Measurements from ENCODE around the gene TGFB1. TPM values are rescaled to one million over a fixed set of nuclear protein-coding genes. Genes with fewer than 3 reads are reported as not detected.
A peak's percentile ranks its signal among the peaks of the same experiment; 100 is the strongest.

The TGFB1 gene
- total and polyA plus RNA-seq, 9 of the 15 experiments (the other 6 are each of a cell fraction or from before 2014, with no cell fraction given), result 0.24 to 159 (median 17.2) TPM

DNA sequence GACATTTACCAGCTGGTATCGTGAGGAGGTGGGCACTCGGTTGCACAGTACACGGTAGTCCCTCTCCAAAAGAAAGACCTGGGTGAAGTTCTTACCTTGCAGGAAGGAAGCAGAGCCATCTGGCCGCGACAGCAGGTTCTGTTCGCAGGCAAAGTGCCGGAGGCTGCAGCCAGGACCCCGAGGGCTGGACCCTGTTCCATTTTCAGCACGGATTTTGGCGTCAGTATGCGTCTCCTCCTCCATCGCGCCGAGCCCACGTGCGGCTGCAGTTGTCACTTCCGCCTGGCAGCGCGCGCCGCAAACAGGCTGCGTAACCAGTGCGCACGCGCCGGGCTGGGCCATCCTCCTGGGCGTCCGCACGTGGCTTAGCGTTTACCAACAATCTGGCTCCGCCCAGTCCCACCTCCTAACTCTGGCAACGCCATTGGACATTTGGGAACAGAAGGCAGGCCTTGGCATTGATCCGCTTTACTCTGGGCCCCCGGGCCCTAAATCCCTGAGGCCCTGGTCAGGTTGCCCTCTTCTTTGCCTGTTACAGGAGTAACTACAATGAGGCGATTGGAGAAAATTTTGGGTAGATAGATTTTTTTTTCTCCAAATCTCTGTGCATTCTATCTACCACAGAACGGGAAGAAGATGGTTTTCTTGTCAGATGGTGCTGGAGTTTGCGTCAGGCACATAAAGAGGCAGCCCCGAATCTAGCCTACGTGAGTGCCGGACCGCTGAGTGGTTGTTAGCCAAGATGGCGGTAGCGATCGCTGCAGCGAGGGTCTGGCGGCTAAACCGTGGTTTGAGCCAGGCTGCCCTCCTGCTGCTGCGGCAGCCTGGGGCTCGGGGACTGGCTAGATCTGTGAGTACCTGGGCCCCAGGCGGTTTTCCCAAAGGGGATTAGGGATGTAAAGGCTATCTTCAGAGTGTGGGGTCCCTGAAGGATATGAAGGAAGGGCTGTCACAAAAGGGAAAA lies 43.6 kb upstream of the TGFB1 start, which contains the start of the genes BCKDHA and EXOSC5 (continued):
- TF ChIP-seq CREB3L1 (IDR thresholded peaks at IDR 0.05; ENCODE audit: borderline replicate concordance, low read depth) (no peak; the same call in 1 of the 2 replicates), DACH1 (IDR thresholded peaks at IDR 0.05; ENCODE audit: partially characterized antibody) (peak; percentile 96), MYC (IDR thresholded peaks at IDR 0.05; ENCODE audit: low read depth, low read length) (peak; percentile 99), MYC (CRISPR knock-in tag; IDR thresholded peaks at IDR 0.05; ENCODE audit: borderline replicate concordance, low read depth) (peak; percentile 93; the same call in 1 of the 2 replicates), NONO (IDR thresholded peaks at IDR 0.05; ENCODE audit: low read depth in 2 of 2, low read length in 1 of 2) (no peak), CREB5 (CRISPR knock-in tag; IDR thresholded peaks at IDR 0.05) (no peak), ATF7 (IDR thresholded peaks at IDR 0.05) (peak; percentile 80), HMG20B (CRISPR knock-in tag; IDR thresholded peaks at IDR 0.05) (no peak), TSHZ1 (CRISPR knock-in tag; IDR thresholded peaks at IDR 0.05) (no peak)
- TF ChIP-seq, protein P1, sequence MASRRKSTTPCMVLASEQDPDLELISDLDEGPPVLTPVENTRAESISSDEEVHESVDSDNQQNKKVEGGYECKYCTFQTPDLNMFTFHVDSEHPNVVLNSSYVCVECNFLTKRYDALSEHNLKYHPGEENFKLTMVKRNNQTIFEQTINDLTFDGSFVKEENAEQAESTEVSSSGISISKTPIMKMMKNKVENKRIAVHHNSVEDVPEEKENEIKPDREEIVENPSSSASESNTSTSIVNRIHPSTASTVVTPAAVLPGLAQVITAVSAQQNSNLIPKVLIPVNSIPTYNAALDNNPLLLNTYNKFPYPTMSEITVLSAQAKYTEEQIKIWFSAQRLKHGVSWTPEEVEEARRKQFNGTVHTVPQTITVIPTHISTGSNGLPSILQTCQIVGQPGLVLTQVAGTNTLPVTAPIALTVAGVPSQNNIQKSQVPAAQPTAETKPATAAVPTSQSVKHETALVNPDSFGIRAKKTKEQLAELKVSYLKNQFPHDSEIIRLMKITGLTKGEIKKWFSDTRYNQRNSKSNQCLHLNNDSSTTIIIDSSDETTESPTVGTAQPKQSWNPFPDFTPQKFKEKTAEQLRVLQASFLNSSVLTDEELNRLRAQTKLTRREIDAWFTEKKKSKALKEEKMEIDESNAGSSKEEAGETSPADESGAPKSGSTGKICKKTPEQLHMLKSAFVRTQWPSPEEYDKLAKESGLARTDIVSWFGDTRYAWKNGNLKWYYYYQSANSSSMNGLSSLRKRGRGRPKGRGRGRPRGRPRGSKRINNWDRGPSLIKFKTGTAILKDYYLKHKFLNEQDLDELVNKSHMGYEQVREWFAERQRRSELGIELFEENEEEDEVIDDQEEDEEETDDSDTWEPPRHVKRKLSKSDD (conservative IDR thresholded peaks at IDR 0.05; ENCODE audit: low read length), result no peak
- TF ChIP-seq, protein P2, sequence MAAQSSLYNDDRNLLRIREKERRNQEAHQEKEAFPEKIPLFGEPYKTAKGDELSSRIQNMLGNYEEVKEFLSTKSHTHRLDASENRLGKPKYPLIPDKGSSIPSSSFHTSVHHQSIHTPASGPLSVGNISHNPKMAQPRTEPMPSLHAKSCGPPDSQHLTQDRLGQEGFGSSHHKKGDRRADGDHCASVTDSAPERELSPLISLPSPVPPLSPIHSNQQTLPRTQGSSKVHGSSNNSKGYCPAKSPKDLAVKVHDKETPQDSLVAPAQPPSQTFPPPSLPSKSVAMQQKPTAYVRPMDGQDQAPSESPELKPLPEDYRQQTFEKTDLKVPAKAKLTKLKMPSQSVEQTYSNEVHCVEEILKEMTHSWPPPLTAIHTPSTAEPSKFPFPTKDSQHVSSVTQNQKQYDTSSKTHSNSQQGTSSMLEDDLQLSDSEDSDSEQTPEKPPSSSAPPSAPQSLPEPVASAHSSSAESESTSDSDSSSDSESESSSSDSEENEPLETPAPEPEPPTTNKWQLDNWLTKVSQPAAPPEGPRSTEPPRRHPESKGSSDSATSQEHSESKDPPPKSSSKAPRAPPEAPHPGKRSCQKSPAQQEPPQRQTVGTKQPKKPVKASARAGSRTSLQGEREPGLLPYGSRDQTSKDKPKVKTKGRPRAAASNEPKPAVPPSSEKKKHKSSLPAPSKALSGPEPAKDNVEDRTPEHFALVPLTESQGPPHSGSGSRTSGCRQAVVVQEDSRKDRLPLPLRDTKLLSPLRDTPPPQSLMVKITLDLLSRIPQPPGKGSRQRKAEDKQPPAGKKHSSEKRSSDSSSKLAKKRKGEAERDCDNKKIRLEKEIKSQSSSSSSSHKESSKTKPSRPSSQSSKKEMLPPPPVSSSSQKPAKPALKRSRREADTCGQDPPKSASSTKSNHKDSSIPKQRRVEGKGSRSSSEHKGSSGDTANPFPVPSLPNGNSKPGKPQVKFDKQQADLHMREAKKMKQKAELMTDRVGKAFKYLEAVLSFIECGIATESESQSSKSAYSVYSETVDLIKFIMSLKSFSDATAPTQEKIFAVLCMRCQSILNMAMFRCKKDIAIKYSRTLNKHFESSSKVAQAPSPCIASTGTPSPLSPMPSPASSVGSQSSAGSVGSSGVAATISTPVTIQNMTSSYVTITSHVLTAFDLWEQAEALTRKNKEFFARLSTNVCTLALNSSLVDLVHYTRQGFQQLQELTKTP (IDR thresholded peaks at IDR 0.05; ENCODE audit: low read depth in 1 of 2, partially characterized antibody in 2 of 2), result peak in 1 of 2 experiments; percentile 78
